ENCODE results near the gene ZNF385C.

DNA sequence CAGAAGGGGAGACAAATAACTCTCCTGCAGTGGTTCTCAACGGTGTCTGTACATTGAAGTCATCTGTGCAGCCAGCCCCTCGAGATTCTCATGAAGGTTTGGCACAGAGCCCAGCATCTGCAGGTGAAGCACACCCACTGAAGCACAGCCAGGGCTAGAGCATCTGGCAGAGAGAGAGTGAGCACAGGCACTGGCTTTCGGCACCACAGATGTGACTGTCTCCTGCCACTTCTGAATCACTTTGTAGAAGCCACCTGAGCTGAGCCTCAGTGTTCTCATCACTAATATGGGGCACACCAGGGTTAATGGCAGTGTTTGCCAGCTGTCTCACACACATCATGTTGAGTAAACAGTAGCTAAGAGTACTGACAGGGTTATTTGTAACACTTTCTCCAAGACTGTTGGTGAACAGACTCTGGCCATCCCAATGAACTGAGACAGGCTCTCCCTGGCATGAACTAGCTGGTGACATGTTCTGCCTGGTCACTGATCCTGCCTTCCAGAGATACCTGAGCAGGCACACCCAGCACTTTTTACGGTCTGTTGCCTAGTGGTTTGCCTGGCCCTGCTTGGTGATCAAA is 35.3 kb upstream of the ZNF385C start:
- TF ChIP-seq RARA (CRISPR knock-in tag; IDR thresholded peaks at IDR 0.05), result no peak
- no peak for TF ChIP-seq EZH2 (conservative IDR thresholded peaks at IDR 0.05; ENCODE audit: low read depth, low read length)
- TF ChIP-seq, protein P1, sequence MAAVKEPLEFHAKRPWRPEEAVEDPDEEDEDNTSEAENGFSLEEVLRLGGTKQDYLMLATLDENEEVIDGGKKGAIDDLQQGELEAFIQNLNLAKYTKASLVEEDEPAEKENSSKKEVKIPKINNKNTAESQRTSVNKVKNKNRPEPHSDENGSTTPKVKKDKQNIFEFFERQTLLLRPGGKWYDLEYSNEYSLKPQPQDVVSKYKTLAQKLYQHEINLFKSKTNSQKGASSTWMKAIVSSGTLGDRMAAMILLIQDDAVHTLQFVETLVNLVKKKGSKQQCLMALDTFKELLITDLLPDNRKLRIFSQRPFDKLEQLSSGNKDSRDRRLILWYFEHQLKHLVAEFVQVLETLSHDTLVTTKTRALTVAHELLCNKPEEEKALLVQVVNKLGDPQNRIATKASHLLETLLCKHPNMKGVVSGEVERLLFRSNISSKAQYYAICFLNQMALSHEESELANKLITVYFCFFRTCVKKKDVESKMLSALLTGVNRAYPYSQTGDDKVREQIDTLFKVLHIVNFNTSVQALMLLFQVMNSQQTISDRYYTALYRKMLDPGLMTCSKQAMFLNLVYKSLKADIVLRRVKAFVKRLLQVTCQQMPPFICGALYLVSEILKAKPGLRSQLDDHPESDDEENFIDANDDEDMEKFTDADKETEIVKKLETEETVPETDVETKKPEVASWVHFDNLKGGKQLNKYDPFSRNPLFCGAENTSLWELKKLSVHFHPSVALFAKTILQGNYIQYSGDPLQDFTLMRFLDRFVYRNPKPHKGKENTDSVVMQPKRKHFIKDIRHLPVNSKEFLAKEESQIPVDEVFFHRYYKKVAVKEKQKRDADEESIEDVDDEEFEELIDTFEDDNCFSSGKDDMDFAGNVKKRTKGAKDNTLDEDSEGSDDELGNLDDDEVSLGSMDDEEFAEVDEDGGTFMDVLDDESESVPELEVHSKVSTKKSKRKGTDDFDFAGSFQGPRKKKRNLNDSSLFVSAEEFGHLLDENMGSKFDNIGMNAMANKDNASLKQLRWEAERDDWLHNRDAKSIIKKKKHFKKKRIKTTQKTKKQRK (IDR thresholded peaks at IDR 0.05; ENCODE audit: low read length), result no peak
- no peak for TF ChIP-seq HMGA1 (CRISPR knock-in tag; conservative IDR thresholded peaks at IDR 0.05)
- no peak for TF ChIP-seq ZNF12 (CRISPR knock-in tag; IDR thresholded peaks at IDR 0.05)
- no peak for TF ChIP-seq EED (CRISPR knock-in tag; IDR thresholded peaks at IDR 0.05)
- TF ChIP-seq, protein P2, sequence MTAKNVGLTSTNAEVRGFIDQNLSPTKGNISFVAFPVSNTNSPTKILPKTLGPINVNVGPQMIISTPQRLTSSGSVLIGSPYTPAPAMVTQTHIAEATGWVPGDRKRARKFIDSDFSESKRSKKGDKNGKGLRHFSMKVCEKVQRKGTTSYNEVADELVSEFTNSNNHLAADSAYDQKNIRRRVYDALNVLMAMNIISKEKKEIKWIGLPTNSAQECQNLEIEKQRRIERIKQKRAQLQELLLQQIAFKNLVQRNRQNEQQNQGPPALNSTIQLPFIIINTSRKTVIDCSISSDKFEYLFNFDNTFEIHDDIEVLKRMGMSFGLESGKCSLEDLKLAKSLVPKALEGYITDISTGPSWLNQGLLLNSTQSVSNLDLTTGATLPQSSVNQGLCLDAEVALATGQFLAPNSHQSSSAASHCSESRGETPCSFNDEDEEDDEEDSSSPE (CRISPR knock-in tag; IDR thresholded peaks at IDR 0.05), result no peak
- no peak for TF ChIP-seq ZNF225 (CRISPR knock-in tag; IDR thresholded peaks at IDR 0.05)
- TF ChIP-seq IKZF4 (CRISPR knock-in tag; IDR thresholded peaks at IDR 0.05; ENCODE audit: borderline replicate concordance, low read depth, not compliant biosample characterization), result no peak
- no peak for TF ChIP-seq MAFF (IDR thresholded peaks at IDR 0.05; ENCODE audit: low read depth, low read length)
- no peak for TF ChIP-seq PAF1 (CRISPR knock-in tag; IDR thresholded peaks at IDR 0.05)
- TF ChIP-seq, protein P3, sequence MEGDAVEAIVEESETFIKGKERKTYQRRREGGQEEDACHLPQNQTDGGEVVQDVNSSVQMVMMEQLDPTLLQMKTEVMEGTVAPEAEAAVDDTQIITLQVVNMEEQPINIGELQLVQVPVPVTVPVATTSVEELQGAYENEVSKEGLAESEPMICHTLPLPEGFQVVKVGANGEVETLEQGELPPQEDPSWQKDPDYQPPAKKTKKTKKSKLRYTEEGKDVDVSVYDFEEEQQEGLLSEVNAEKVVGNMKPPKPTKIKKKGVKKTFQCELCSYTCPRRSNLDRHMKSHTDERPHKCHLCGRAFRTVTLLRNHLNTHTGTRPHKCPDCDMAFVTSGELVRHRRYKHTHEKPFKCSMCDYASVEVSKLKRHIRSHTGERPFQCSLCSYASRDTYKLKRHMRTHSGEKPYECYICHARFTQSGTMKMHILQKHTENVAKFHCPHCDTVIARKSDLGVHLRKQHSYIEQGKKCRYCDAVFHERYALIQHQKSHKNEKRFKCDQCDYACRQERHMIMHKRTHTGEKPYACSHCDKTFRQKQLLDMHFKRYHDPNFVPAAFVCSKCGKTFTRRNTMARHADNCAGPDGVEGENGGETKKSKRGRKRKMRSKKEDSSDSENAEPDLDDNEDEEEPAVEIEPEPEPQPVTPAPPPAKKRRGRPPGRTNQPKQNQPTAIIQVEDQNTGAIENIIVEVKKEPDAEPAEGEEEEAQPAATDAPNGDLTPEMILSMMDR (CRISPR knock-in tag; IDR thresholded peaks at IDR 0.05), result no peak
- TF ChIP-seq RAD21 (CRISPR knock-in tag; IDR thresholded peaks at IDR 0.05), result no peak
